Stimulated activated CD4-positive, alpha-beta T cell treated with anti-CD3 and anti-CD28 coated beads, Interleukin-2, amount 100 ng/mL, for 4 hours (primary cell): ENCODE results near the gene MAP3K20.

Experiments used
- DNase-seq: peaks from one replicate; pipeline ENCODE4 v3.0.0-alpha.2; 2020; ENCODE audit warnings: low read depth

MAP3K20 gene

GRCh38 chr2:173051463-173052215 is 24.0 kb upstream of the MAP3K20 start:
- no peak for DNase-seq

- no peak for DNase-seq
Observed at GRCh38 chr2:173053043-173053699, 22.5 kb upstream of the MAP3K20 start.

- no peak for DNase-seq
Observed at GRCh38 chr2:173054466-173054865, 21.2 kb upstream of the MAP3K20 start.

GRCh38 chr2:173056705-173057364 is 18.8 kb upstream of the MAP3K20 start:
- DNase-seq, result no peak

GRCh38 chr2:173058097-173058496 is 17.5 kb upstream of the MAP3K20 start:
- no peak for DNase-seq

- no peak for DNase-seq
Observed at GRCh38 chr2:173058673-173059072, 17.0 kb upstream of the MAP3K20 start.

GRCh38 chr2:173059292-173059691 is 16.4 kb upstream of the MAP3K20 start:
- DNase-seq, result no peak

GRCh38 chr2:173059971-173060461 is 15.6 kb upstream of the MAP3K20 start:
- DNase-seq, result no peak

- DNase-seq, result no peak
Observed at GRCh38 chr2:173062801-173063200, 12.8 kb upstream of the MAP3K20 start.

GRCh38 chr2:173064151-173064805 is 11.4 kb upstream of the MAP3K20 start:
- DNase-seq, result no peak

- no peak for DNase-seq
Observed at GRCh38 chr2:173066887-173067676, 8.6 kb upstream of the MAP3K20 start.

- no peak for DNase-seq
Observed at GRCh38 chr2:173075056-173075780, 428 bp upstream of the MAP3K20 start.

- DNase-seq, result peak; percentile 1
Observed at GRCh38 chr2:173076581-173077345, 1.1 kb downstream of the MAP3K20 start.

- DNase-seq, result no peak
Observed at GRCh38 chr2:173077506-173078177, 2.0 kb downstream of the MAP3K20 start.

GRCh38 chr2:173079141-173079540 is 3.5 kb downstream of the MAP3K20 start:
- no peak for DNase-seq

GRCh38 chr2:173079973-173080860 is 4.6 kb downstream of the MAP3K20 start:
- DNase-seq, result no peak

- DNase-seq, result no peak
Observed at GRCh38 chr2:173086518-173087213, 11.0 kb downstream of the MAP3K20 start.

GRCh38 chr2:173087214-173087581 is 11.6 kb downstream of the MAP3K20 start:
- DNase-seq, result no peak
